Mesendoderm (in vitro differentiated cells): Measurements from ENCODE around the gene LAMB2.

ENCODE experiments used
- DNase-seq: peaks from one replicate; pipeline ENCODE4 v3.0.0; 2013
- H2AK5ac ChIP-seq: 2 replicates; pipeline ENCODE4 v1.6.1; 2013; ENCODE audit warnings: low read length, inconsistent platforms
- H2BK120ac ChIP-seq: 2 replicates; pipeline ENCODE4 v1.6.1; 2013; ENCODE audit warnings: low read depth, mild to moderate bottlenecking, low read length, moderate library complexity, mixed read lengths
- H2BK15ac ChIP-seq: replicated peaks from 2 replicates; pipeline ENCODE4 v1.6.1; 2013; ENCODE audit warnings: low read depth, mild to moderate bottlenecking, moderate library complexity
- H2BK5ac ChIP-seq: 2 replicates; pipeline ENCODE4 v1.6.1; 2013; ENCODE audit warnings: low read length, inconsistent platforms
- H3K18ac ChIP-seq: 2 replicates; pipeline ENCODE4 v1.6.1; 2013; ENCODE audit warnings: mild to moderate bottlenecking, low read length, mixed read lengths
- H3K23ac ChIP-seq: one replicate; pipeline ENCODE4 v1.6.1; 2013; ENCODE audit warnings: low read length
- H3K27ac ChIP-seq: 2 replicates; pipeline ENCODE4 v1.5.1; 2013; ENCODE audit warnings: low read depth, mild to moderate bottlenecking, inconsistent platforms, low read length, moderate library complexity
- H3K27me3 ChIP-seq: 2 replicates; pipeline ENCODE4 v1.6.1; 2013; ENCODE audit warnings: low read length, control low read depth, mild to moderate bottlenecking, inconsistent platforms; ENCODE audit not compliant: insufficient read depth, poor library complexity
- H3K36me3 ChIP-seq: 2 replicates; pipeline ENCODE4 v1.6.1; 2013; ENCODE audit warnings: low read length, inconsistent platforms; ENCODE audit not compliant: control insufficient read depth, insufficient read depth
- H3K4ac ChIP-seq: one replicate; pipeline ENCODE4 v1.6.1; 2013; ENCODE audit warnings: low read depth, mild to moderate bottlenecking, low read length, moderate library complexity
- H3K4me1 ChIP-seq: 2 replicates; pipeline ENCODE4 v1.6.1; 2013; ENCODE audit warnings: low read depth, low read length, inconsistent platforms; ENCODE audit not compliant: control insufficient read depth
- H3K4me2 ChIP-seq: 2 replicates; pipeline ENCODE4 v1.6.1; 2013; ENCODE audit warnings: low read length
- H3K4me3 ChIP-seq: 2 replicates; pipeline ENCODE4 v1.5.1; 2013; ENCODE audit warnings: mild to moderate bottlenecking, low read length
- H3K56ac ChIP-seq: one replicate; pipeline ENCODE4 v1.6.1; 2013; ENCODE audit warnings: low read length
- H3K79me1 ChIP-seq: 2 replicates; pipeline ENCODE4 v1.6.1; 2013; ENCODE audit warnings: low read length, inconsistent platforms
- H3K79me2 ChIP-seq: 2 replicates; pipeline ENCODE4 v1.6.1; 2013; ENCODE audit warnings: mild to moderate bottlenecking, low read length; ENCODE audit not compliant: control insufficient read depth, insufficient read depth
- H3K9ac ChIP-seq: 2 replicates; pipeline ENCODE4 v1.6.1; 2013; ENCODE audit warnings: low read length, inconsistent platforms
- H4K5ac ChIP-seq: one replicate; pipeline ENCODE4 v1.6.1; 2013; ENCODE audit warnings: low read length
- H4K8ac ChIP-seq: one replicate; pipeline ENCODE4 v1.6.1; 2013; ENCODE audit warnings: low read depth, mild to moderate bottlenecking, control low read depth, low read length, moderate library complexity
- WGBS: extraction: QIAGEN DNeasy Blood & Tissue Kit; methylation state at CpG from one replicate; pipeline ENCODE4 v1.1.7; 2013; ENCODE audit warnings: low lambda C conversion rate, missing lambda C conversion rate; ENCODE audit not compliant: insufficient coverage; ENCODE audit errors: extremely low coverage; 5-methylcytosine and 5-hydroxymethylcytosine counted together

Gene LAMB2

DNA sequence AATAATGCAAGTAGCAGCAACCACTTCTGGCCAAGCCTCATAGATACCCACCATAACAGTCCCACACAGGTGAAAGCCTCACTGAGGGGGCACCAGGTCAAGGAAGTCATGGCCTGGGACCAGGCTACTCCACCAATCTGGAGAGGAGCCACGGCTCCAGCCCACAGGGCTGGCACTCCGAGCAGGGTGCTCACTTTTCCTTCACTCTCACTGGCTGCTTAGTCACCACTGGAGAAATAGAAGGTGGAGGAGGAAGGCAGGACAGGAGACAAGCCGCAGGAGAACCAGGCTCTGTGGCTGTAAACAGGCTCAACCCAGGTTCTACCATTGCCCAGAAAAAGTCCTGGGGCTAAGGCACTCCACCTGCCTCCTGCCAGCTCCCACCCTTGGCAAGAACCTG, 13.4 kb downstream of the LAMB2 start:
- no peak overlapping the region for H2AK5ac ChIP-seq
- H4K8ac ChIP-seq, result no peak overlapping the region
- peak overlapping the region; percentile 99 for H3K56ac ChIP-seq
- no peak overlapping the region for H4K5ac ChIP-seq
- peaks cover 7% of the 10 kb centered on the region for H3K79me1 ChIP-seq
- WGBS, result no CpG with 5 or more reads among the region's 3 CpGs
- H2BK15ac ChIP-seq, result no peak overlapping the region
- H3K4me3 ChIP-seq, result no peak overlapping the region
- H3K18ac ChIP-seq, result no peak overlapping the region
- H3K4me1 ChIP-seq, result peaks cover 2% of the 10 kb centered on the region
- no peaks in the 10 kb centered on the region for H3K27me3 ChIP-seq
- H3K23ac ChIP-seq, result no peak overlapping the region
- H3K9ac ChIP-seq, result peak overlapping the region; percentile 99
- H3K4ac ChIP-seq, result no peak overlapping the region
- H3K79me2 ChIP-seq, result peaks cover 8% of the 10 kb centered on the region
- H3K27ac ChIP-seq, result no peak overlapping the region
- no peak for DNase-seq
- no peak overlapping the region for H2BK5ac ChIP-seq
- H3K4me2 ChIP-seq, result peak overlapping the region; percentile 45
- H2BK120ac ChIP-seq, result no peak overlapping the region
- H3K36me3 ChIP-seq, result peaks cover 9% of the 10 kb centered on the region

DNA sequence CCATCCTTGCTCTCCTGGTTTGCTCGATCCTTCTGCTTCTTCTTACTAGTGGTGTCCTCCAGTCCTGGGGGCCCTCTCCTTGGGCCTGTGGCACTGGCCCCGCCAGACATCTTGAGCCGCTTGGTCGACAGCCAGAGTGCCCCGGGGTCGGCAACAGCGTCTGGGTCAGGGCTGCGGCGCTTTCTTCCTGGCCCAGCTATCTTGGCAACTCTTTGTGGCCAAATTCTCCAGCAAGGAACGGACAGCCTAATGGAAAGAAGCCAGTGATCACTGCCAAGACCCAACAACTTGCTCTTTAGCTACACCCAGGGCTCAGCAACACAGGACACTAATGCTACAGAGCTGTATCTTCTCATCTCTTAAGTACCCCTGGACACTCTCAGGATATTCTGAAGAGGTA, 13.8 kb downstream of the LAMB2 start:
- Histone ChIP-seq H3K27ac (no peak overlapping the region), H3K27me3 (no peaks in the 10 kb centered on the region), H3K23ac (no peak overlapping the region), H2BK15ac (no peak overlapping the region), H3K4me3 (no peak overlapping the region), H3K4ac (no peak overlapping the region), H2AK5ac (no peak overlapping the region), H3K9ac (no peak overlapping the region), H3K36me3 (peaks cover 10% of the 10 kb centered on the region), H3K18ac (no peak overlapping the region), H3K79me2 (peaks cover 8% of the 10 kb centered on the region), H2BK5ac (no peak overlapping the region), H4K5ac (no peak overlapping the region), H2BK120ac (no peak overlapping the region), H3K56ac (no peak overlapping the region), H4K8ac (no peak overlapping the region), H3K4me1 (peaks cover 2% of the 10 kb centered on the region), H3K79me1 (peaks cover 7% of the 10 kb centered on the region), H3K4me2 (no peak overlapping the region)
- no peak for DNase-seq
- no CpG with 5 or more reads among the region's 10 CpGs for WGBS

DNA sequence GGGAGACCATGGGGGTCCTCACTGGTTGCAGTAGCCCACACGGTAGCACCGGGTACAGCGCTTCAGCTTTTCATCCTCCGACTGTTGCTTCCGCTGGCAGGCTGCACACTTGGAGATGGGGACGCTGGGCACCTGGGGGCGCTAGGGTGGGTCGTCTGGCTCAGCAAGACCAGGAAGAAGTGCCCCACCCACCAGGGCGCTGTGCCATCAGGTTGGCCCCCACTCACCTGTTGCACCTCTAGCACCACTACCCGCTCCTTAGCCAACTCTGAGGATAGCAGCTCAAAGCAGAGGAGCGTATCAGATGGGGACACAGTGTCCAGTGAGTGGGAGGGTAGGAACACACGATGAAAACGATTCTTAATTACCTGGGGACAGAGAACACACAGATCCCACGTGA, 20.6 kb downstream of the LAMB2 start:
- no peak for DNase-seq

DNA sequence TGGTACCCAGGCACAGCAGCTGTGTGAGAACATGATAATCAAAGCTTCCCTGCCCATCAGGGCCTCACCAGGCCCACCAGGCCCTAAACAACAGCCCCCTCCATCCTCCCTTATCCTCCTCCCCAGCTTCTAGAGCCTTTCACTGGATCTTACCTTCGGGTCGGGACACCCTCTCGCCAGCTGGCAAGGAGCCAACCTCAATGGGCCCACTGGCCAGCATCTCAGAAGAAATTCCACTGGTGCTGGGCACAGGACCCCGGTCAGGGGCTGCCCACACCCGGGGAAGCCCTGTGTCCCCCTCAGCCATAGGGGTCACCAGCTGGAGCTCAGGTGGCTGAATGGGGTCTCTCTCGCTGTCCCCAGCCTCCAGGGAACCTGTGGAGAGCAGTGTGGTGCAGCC, 21.5 kb downstream of the LAMB2 start:
- no peaks in the 10 kb centered on the region for H3K4me1 ChIP-seq
- no peak overlapping the region for H3K23ac ChIP-seq
- WGBS, result no CpG with 5 or more reads among the region's 6 CpGs
- H3K4me3 ChIP-seq, result no peak overlapping the region
- peaks cover 29% of the 10 kb centered on the region for H3K36me3 ChIP-seq
- H4K5ac ChIP-seq, result no peak overlapping the region
- DNase-seq, result no peak
- H3K27me3 ChIP-seq, result no peaks in the 10 kb centered on the region
- no peak overlapping the region for H2BK120ac ChIP-seq
- H2BK5ac ChIP-seq, result no peak overlapping the region
- no peak overlapping the region for H2BK15ac ChIP-seq
- H3K56ac ChIP-seq, result no peak overlapping the region
- H4K8ac ChIP-seq, result no peak overlapping the region
- H3K79me1 ChIP-seq, result no peaks in the 10 kb centered on the region
- no peak overlapping the region for H3K4ac ChIP-seq
- H3K9ac ChIP-seq, result no peak overlapping the region
- H3K79me2 ChIP-seq, result no peaks in the 10 kb centered on the region
- no peak overlapping the region for H3K18ac ChIP-seq
- H2AK5ac ChIP-seq, result no peak overlapping the region
- H3K4me2 ChIP-seq, result no peak overlapping the region
- no peak overlapping the region for H3K27ac ChIP-seq

More for the DNA sequence above, 20.6 kb downstream of the LAMB2 start:
- no peak overlapping the region for H2BK5ac ChIP-seq
- H4K5ac ChIP-seq, result no peak overlapping the region
- H3K79me2 ChIP-seq, result no peaks in the 10 kb centered on the region
- no peak overlapping the region for H4K8ac ChIP-seq
- H3K4ac ChIP-seq, result no peak overlapping the region
- no peak overlapping the region for H3K27ac ChIP-seq
- H3K56ac ChIP-seq, result no peak overlapping the region
- no peak overlapping the region for H3K4me3 ChIP-seq
- no peak overlapping the region for H2BK15ac ChIP-seq
- no peak overlapping the region for H2BK120ac ChIP-seq
- no peaks in the 10 kb centered on the region for H3K79me1 ChIP-seq
- H2AK5ac ChIP-seq, result no peak overlapping the region
- H3K18ac ChIP-seq, result no peak overlapping the region
- peaks cover 29% of the 10 kb centered on the region for H3K36me3 ChIP-seq
- no peaks in the 10 kb centered on the region for H3K27me3 ChIP-seq
- no peak overlapping the region for H3K23ac ChIP-seq
- no peaks in the 10 kb centered on the region for H3K4me1 ChIP-seq
- no peak overlapping the region for H3K4me2 ChIP-seq
- WGBS, result no CpG with 5 or more reads among the region's 14 CpGs
- H3K9ac ChIP-seq, result no peak overlapping the region

DNA sequence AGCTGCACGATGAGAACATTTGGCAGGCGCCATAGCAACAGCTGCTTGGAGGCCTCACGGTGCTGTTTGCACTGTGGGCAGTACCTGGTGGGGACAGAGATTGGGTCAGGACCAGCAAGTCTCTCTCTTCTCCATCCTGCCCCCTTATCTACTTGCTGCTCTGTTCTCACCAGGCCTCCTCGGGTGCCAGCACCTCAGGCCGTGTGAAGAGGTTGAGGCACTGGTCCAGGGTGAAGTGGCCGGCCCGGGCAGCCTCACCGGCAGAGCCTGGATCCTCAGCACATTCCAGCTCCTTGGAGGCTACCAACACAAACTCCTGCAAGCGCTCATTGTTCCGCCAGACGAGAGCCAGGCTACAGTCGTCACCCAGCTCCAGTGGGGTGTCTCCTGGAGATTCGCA, 22.1 kb downstream of the LAMB2 start:
- H3K4me2 ChIP-seq, result no peak overlapping the region
- no peak overlapping the region for H3K56ac ChIP-seq
- H3K27me3 ChIP-seq, result no peaks in the 10 kb centered on the region
- no peaks in the 10 kb centered on the region for H3K79me2 ChIP-seq
- no peak overlapping the region for H2BK120ac ChIP-seq
- no peak overlapping the region for H3K23ac ChIP-seq
- no peak overlapping the region for H4K5ac ChIP-seq
- no peak overlapping the region for H3K27ac ChIP-seq
- no peak overlapping the region for H3K4me3 ChIP-seq
- H4K8ac ChIP-seq, result no peak overlapping the region
- H2AK5ac ChIP-seq, result no peak overlapping the region
- no CpG with 5 or more reads among the region's 13 CpGs for WGBS
- peaks cover 29% of the 10 kb centered on the region for H3K36me3 ChIP-seq
- no peak overlapping the region for H3K9ac ChIP-seq
- no peak overlapping the region for H2BK5ac ChIP-seq
- no peaks in the 10 kb centered on the region for H3K4me1 ChIP-seq
- H3K79me1 ChIP-seq, result no peaks in the 10 kb centered on the region
- no peak overlapping the region for H3K18ac ChIP-seq
- H3K4ac ChIP-seq, result no peak overlapping the region
- H2BK15ac ChIP-seq, result no peak overlapping the region
- DNase-seq, result no peak

DNA sequence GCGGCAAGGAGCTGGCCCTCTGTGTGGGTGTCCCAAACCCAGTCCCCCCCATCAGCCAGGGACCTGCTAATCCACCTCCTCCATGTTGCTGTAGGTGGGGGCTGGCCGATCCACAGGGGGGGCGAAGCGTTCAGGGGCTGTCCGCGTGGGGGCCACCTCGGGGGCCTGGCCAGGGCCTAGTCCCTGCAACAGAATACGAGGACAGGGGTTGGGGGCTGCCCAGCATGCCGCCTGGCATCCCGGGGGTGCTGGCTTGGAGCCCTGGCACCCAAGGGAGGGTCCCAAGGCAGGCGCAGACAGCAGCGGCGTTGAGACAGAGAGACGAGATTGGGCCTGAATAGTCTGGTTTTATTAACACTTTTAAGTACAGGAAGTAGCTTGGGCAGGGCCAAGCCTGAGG, 24.5 kb downstream of the LAMB2 start:
- no peak overlapping the region for H3K27ac ChIP-seq
- no peak overlapping the region for H4K8ac ChIP-seq
- peaks cover 22% of the 10 kb centered on the region for H3K36me3 ChIP-seq
- H2BK15ac ChIP-seq, result no peak overlapping the region
- peaks cover 9% of the 10 kb centered on the region for H3K79me2 ChIP-seq
- H2AK5ac ChIP-seq, result no peak overlapping the region
- H3K4me2 ChIP-seq, result no peak overlapping the region
- no peak overlapping the region for H3K4ac ChIP-seq
- H3K4me1 ChIP-seq, result peaks cover 3% of the 10 kb centered on the region
- no peaks in the 10 kb centered on the region for H3K27me3 ChIP-seq
- H3K79me1 ChIP-seq, result peaks cover 7% of the 10 kb centered on the region
- no peak overlapping the region for H2BK5ac ChIP-seq
- no peak for DNase-seq
- H4K5ac ChIP-seq, result no peak overlapping the region
- H3K56ac ChIP-seq, result no peak overlapping the region
- WGBS, result no CpG with 5 or more reads among the region's 14 CpGs
- H3K23ac ChIP-seq, result no peak overlapping the region
- H3K18ac ChIP-seq, result no peak overlapping the region
- no peak overlapping the region for H3K4me3 ChIP-seq
- H3K9ac ChIP-seq, result no peak overlapping the region
- H2BK120ac ChIP-seq, result no peak overlapping the region
